ENCODE results near the gene ARID5A.

ARID5A gene

GRCh38 chr2:96537066-96537733, 648 bp downstream of the ARID5A start:
- H3K9ac ChIP-seq (ENCODE audit: low read depth, low read length, poor library complexity, severe bottlenecking), result peak overlapping the region; percentile 76
- H4K20me1 ChIP-seq (ENCODE audit: insufficient read depth, low read length, poor library complexity, severe bottlenecking), result peaks cover 34% of the 10 kb centered on the region
- H3K79me2 ChIP-seq (ENCODE audit: insufficient read depth, low read length), result peaks cover 46% of the 10 kb centered on the region
- no peaks in the 10 kb centered on the region for H3F3A ChIP-seq (ENCODE audit: low read depth)
- no peak for TF ChIP-seq EZH2phosphoT487 (IDR thresholded peaks at IDR 0.05; ENCODE audit: borderline replicate concordance)
- TF ChIP-seq CTCF (conservative IDR thresholded peaks at IDR 0.05; ENCODE audit: low read length), result no peak
- H3K4me2 ChIP-seq (ENCODE audit: low read depth, low read length, poor library complexity, severe bottlenecking), result peak overlapping the region; percentile 93
- H3K27me3 ChIP-seq (ENCODE audit: insufficient read depth, low read length, poor library complexity, severe bottlenecking), result no peaks in the 10 kb centered on the region
- H3K4me3 ChIP-seq (ENCODE audit: low read length, poor library complexity, severe bottlenecking), result peak overlapping the region; percentile 79
- H3K36me3 ChIP-seq (ENCODE audit: insufficient read depth, low read length), result no peaks in the 10 kb centered on the region
- peak overlapping the region; percentile 82 for H2AFZ ChIP-seq (ENCODE audit: low read length)
- H3K9me3 ChIP-seq (ENCODE audit: insufficient read depth, low read depth, low read length), result no peaks in the 10 kb centered on the region
- H3K9me2 ChIP-seq (replicated peaks; ENCODE audit: low read depth, low read length), result no peaks in the 10 kb centered on the region
- H3K4me1 ChIP-seq (ENCODE audit: insufficient read depth, low read length, poor library complexity, severe bottlenecking), result peaks cover 54% of the 10 kb centered on the region

DNA sequence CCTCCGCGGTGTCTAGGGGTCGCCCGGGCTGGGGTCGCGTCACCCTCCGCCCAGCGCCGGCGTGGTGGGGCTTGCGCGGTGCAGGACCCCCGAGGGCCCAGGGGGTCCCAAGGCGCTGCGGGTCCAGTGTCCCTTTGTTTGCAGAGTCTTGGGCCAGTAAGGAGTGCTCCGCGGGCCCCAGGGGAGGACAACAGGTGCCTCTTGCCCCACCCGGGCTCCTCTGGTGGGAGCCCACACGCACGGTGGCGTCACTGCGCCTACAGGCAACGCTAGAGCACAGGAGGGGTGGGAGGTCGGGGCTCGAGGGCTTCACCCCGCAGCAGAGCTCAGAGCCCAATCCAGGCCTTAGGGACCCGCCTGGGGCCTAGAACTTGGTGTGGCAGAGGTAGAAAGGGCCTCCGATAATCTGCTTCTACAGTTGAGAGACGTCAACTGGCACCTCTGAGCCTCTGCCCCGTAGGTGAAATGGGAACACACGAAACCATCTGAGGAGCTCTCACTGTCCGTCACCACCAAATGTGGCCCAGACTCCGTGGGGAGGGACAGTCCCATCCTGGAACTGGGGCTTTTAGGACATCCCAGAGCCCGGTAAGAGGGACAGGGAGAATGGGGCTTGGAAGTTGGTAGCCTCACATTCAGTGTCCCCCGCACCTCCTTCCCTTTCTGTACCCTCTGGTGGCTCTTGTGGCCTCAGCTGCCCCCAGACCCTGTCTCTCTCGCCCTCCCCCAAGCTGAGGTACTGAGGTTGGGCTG, 1.4 kb downstream of the ARID5A start:
- Histone ChIP-seq H3K9ac (ENCODE audit: low read depth, low read length, poor library complexity, severe bottlenecking) (peak overlapping the region; percentile 76), H3F3A (ENCODE audit: low read depth) (no peaks in the 10 kb centered on the region)

More for the DNA sequence above, 1.4 kb downstream of the ARID5A start:
- Histone ChIP-seq H3K79me2 (ENCODE audit: insufficient read depth, low read length) (peaks cover 53% of the 10 kb centered on the region), H2AFZ (ENCODE audit: low read length) (no peak overlapping the region), H3K36me3 (ENCODE audit: insufficient read depth, low read length) (peaks cover under 1% of the 10 kb centered on the region; the same call in 1 of the 2 replicates), H3K4me2 (ENCODE audit: low read depth, low read length, poor library complexity, severe bottlenecking) (peak overlapping the region; percentile 93), H4K20me1 (ENCODE audit: insufficient read depth, low read length, poor library complexity, severe bottlenecking) (peaks cover 34% of the 10 kb centered on the region), H3K4me1 (ENCODE audit: insufficient read depth, low read length, poor library complexity, severe bottlenecking) (peaks cover 47% of the 10 kb centered on the region), H3K9me2 (replicated peaks; ENCODE audit: low read depth, low read length) (no peaks in the 10 kb centered on the region), H3K27me3 (ENCODE audit: insufficient read depth, low read length, poor library complexity, severe bottlenecking) (no peaks in the 10 kb centered on the region), H3K4me3 (ENCODE audit: low read length, poor library complexity, severe bottlenecking) (peak overlapping the region; percentile 79), H3K9me3 (ENCODE audit: insufficient read depth, low read depth, low read length) (no peaks in the 10 kb centered on the region)
- TF ChIP-seq CTCF (conservative IDR thresholded peaks at IDR 0.05; ENCODE audit: low read length) (no peak), EZH2phosphoT487 (IDR thresholded peaks at IDR 0.05; ENCODE audit: borderline replicate concordance) (no peak)
